Mononuclear cell (primary cell): ENCODE measurements around the gene HSP90B1. TPM values are rescaled to one million over a fixed set of nuclear protein-coding genes. Genes with fewer than 3 reads are reported as not detected.

ENCODE experiments used
- H3K27me3 ChIP-seq: 2 replicates; pipeline ENCODE4 v1.6.0; 2011; ENCODE audit warnings: low read length, control low read depth; ENCODE audit not compliant: insufficient read depth
- H3K4me1 ChIP-seq: 2 replicates; pipeline ENCODE4 v1.5.1; 2011; ENCODE audit warnings: mild to moderate bottlenecking, low read length, control low read depth; ENCODE audit not compliant: insufficient read depth
- H3K4me3 ChIP-seq: 2 replicates; pipeline ENCODE4 v1.5.1; 2011; ENCODE audit warnings: mild to moderate bottlenecking, low read length, moderate library complexity
- H3K9me3 ChIP-seq: 2 replicates; pipeline ENCODE4 v1.5.1; 2011; ENCODE audit warnings: low read depth, mild to moderate bottlenecking, control low read depth, low read length
- total RNA-seq: library from RNA; depleted of rRNA; stranded (reverse); fragments of >200 nt; gene quantifications from one replicate; pipeline ENCODE4 v1.2.3, GENCODE V29; 2012

HSP90B1 gene
- total RNA-seq, 1 donor: 412 TPM

- Histone ChIP-seq H3K4me3 (no peak overlapping the region), H3K4me1 (no peaks in the 10 kb centered on the region), H3K27me3 (no peaks in the 10 kb centered on the region)
Observed at GRCh38 chr12:103913100-103913499, 17.1 kb upstream of the HSP90B1 start.

GRCh38 chr12:103915306-103915705 lies 14.9 kb upstream of the HSP90B1 start:
- H3K27me3 ChIP-seq: no peaks in the 10 kb centered on the region
- no peaks in the 10 kb centered on the region for H3K4me1 ChIP-seq
- H3K4me3 ChIP-seq: no peak overlapping the region
- H3K9me3 ChIP-seq: no peaks in the 10 kb centered on the region

More at GRCh38 chr12:103913100-103913499, 17.1 kb upstream of the HSP90B1 start:
- H3K9me3 ChIP-seq: no peaks in the 10 kb centered on the region

- Histone ChIP-seq H3K4me3 (no peak overlapping the region), H3K9me3 (no peaks in the 10 kb centered on the region), H3K4me1 (no peaks in the 10 kb centered on the region), H3K27me3 (no peaks in the 10 kb centered on the region)
Observed at GRCh38 chr12:103917873-103918272, 12.3 kb upstream of the HSP90B1 start.

- Histone ChIP-seq H3K27me3 (no peaks in the 10 kb centered on the region), H3K9me3 (no peaks in the 10 kb centered on the region), H3K4me3 (no peak overlapping the region), H3K4me1 (peaks cover 16% of the 10 kb centered on the region)
Observed at GRCh38 chr12:103924761-103925641, 5.2 kb upstream of the HSP90B1 start.

- Histone ChIP-seq H3K4me3 (peak overlapping the region; percentile 73), H3K4me1 (peaks cover 41% of the 10 kb centered on the region), H3K9me3 (no peaks in the 10 kb centered on the region), H3K27me3 (no peaks in the 10 kb centered on the region)
Observed at GRCh38 chr12:103928682-103929045, 1.5 kb upstream of the HSP90B1 start.

- Histone ChIP-seq H3K27me3 (no peaks in the 10 kb centered on the region), H3K4me3 (peak overlapping the region; percentile 73), H3K4me1 (peaks cover 41% of the 10 kb centered on the region), H3K9me3 (no peaks in the 10 kb centered on the region)
Observed at GRCh38 chr12:103929046-103929783, 995 bp upstream of the HSP90B1 start.

- Histone ChIP-seq H3K9me3 (no peaks in the 10 kb centered on the region), H3K4me1 (peaks cover 41% of the 10 kb centered on the region), H3K4me3 (peak overlapping the region; percentile 73), H3K27me3 (no peaks in the 10 kb centered on the region)
Observed at GRCh38 chr12:103929784-103930033, 501 bp upstream of the HSP90B1 start.

GRCh38 chr12:103930787-103931735 lies 851 bp downstream of the HSP90B1 start:
- H3K4me3 ChIP-seq: peak overlapping the region; percentile 73
- H3K9me3 ChIP-seq: no peaks in the 10 kb centered on the region
- H3K27me3 ChIP-seq: no peaks in the 10 kb centered on the region
- H3K4me1 ChIP-seq: peaks cover 41% of the 10 kb centered on the region

- no peaks in the 10 kb centered on the region for H3K27me3 ChIP-seq
- H3K4me1 ChIP-seq: peaks cover 35% of the 10 kb centered on the region
- no peak overlapping the region for H3K4me3 ChIP-seq
- H3K9me3 ChIP-seq: no peaks in the 10 kb centered on the region
Observed at GRCh38 chr12:103933237-103933636, 3.0 kb downstream of the HSP90B1 start.

- Histone ChIP-seq H3K4me3 (no peak overlapping the region), H3K9me3 (no peaks in the 10 kb centered on the region), H3K27me3 (no peaks in the 10 kb centered on the region), H3K4me1 (peaks cover 14% of the 10 kb centered on the region)
Observed at GRCh38 chr12:103936679-103937078, 6.5 kb downstream of the HSP90B1 start.

- H3K27me3 ChIP-seq: no peaks in the 10 kb centered on the region
- no peak overlapping the region for H3K4me3 ChIP-seq
- H3K4me1 ChIP-seq: no peaks in the 10 kb centered on the region
- H3K9me3 ChIP-seq: no peaks in the 10 kb centered on the region
Observed at GRCh38 chr12:103944964-103945363, 14.8 kb downstream of the HSP90B1 start.

- H3K4me1 ChIP-seq: no peaks in the 10 kb centered on the region
- no peaks in the 10 kb centered on the region for H3K27me3 ChIP-seq
Observed at GRCh38 chr12:103947871-103948555, 17.8 kb downstream of the HSP90B1 start.

GRCh38 chr12:103948746-103949406 lies 18.7 kb downstream of the HSP90B1 start:
- no peaks in the 10 kb centered on the region for H3K27me3 ChIP-seq
- no peak overlapping the region for H3K4me3 ChIP-seq
- no peaks in the 10 kb centered on the region for H3K9me3 ChIP-seq
- H3K4me1 ChIP-seq: no peaks in the 10 kb centered on the region

More at GRCh38 chr12:103947871-103948555, 17.8 kb downstream of the HSP90B1 start:
- no peak overlapping the region for H3K4me3 ChIP-seq
- H3K9me3 ChIP-seq: no peaks in the 10 kb centered on the region

GRCh38 chr12:103952497-103952896 lies 22.3 kb downstream of the HSP90B1 start:
- Histone ChIP-seq H3K4me3 (no peak overlapping the region), H3K9me3 (no peaks in the 10 kb centered on the region), H3K4me1 (peaks cover 12% of the 10 kb centered on the region), H3K27me3 (no peaks in the 10 kb centered on the region)
